ENCODE data around the gene ZNF560.
"Not testable (repeated sequence)": the region's sequence is repeated elsewhere in the genome, so short reads cannot be mapped to it uniquely, and the experiment has no call there.

ZNF560 gene
- long read RNA-seq = 0 reads

- TF ChIP-seq CTCF (IDR thresholded peaks at IDR 0.05; ENCODE audit: insufficient read depth, low read length) (no peak), SPI1 (IDR thresholded peaks at IDR 0.05; ENCODE audit: borderline replicate concordance, low read depth) (no peak), GABPA (IDR thresholded peaks at IDR 0.05; ENCODE audit: low read depth) (no peak), POLR2AphosphoS5 (IDR thresholded peaks at IDR 0.05; ENCODE audit: low read depth) (no peak), REST (IDR thresholded peaks at IDR 0.05; ENCODE audit: insufficient replicate concordance, low read depth) (no peak)
- Histone ChIP-seq H3K27me3 (ENCODE audit: insufficient read depth, poor library complexity, severe bottlenecking) (no peaks in the 10 kb centered on the region), H3K27ac (replicated peaks) (no peak within 1 kb of the TSS), H3K4me3 (replicated peaks; ENCODE audit: insufficient read depth, low read length) (no peak within 1 kb of the TSS)
- no peak for DNase-seq (ENCODE audit: low read depth in 1 of 2, low spot score in 1 of 2)
Observed at GRCh38 chr19:9498183-9498902, at the start of gene ZNF560. ZNF560 (minus strand) TSS chr19:9498616; CDS start chr19:9475313, 23,303 bp downstream.

- H3K4me3 ChIP-seq (replicated peaks; ENCODE audit: insufficient read depth, low read length) = no peak overlapping the region
- no peak overlapping the region for H3K27ac ChIP-seq (replicated peaks)
- H3K27me3 ChIP-seq (ENCODE audit: insufficient read depth, poor library complexity, severe bottlenecking) = no peaks in the 10 kb centered on the region
- TF ChIP-seq REST (IDR thresholded peaks at IDR 0.05; ENCODE audit: insufficient replicate concordance, low read depth) (no peak), CTCF (IDR thresholded peaks at IDR 0.05; ENCODE audit: insufficient read depth, low read length) (no peak), GABPA (IDR thresholded peaks at IDR 0.05; ENCODE audit: low read depth) (no peak), SPI1 (IDR thresholded peaks at IDR 0.05; ENCODE audit: borderline replicate concordance, low read depth) (no peak), POLR2AphosphoS5 (IDR thresholded peaks at IDR 0.05; ENCODE audit: low read depth) (no peak)
- no peak for DNase-seq (ENCODE audit: low read depth in 1 of 2, low spot score in 1 of 2)
Observed at GRCh38 chr19:9547870-9548269, 49.5 kb upstream of the ZNF560 start.

- H3K27ac ChIP-seq (replicated peaks); H3K4me3 ChIP-seq (replicated peaks; ENCODE audit: insufficient read depth, low read length); H3K27me3 ChIP-seq (ENCODE audit: insufficient read depth, poor library complexity, severe bottlenecking); DNase-seq (ENCODE audit: low read depth in 1 of 2, low spot score in 1 of 2): not testable (repeated sequence)
Observed at GRCh38 chr19:9541281-9541680, 42.9 kb upstream of the ZNF560 start.

GRCh38 chr19:9539921-9540320 lies 41.5 kb upstream of the ZNF560 start:
- H3K4me3 ChIP-seq (replicated peaks; ENCODE audit: insufficient read depth, low read length); H3K27me3 ChIP-seq (ENCODE audit: insufficient read depth, poor library complexity, severe bottlenecking); DNase-seq (ENCODE audit: low read depth in 1 of 2, low spot score in 1 of 2); H3K27ac ChIP-seq (replicated peaks): not testable (repeated sequence)

- DNase-seq (ENCODE audit: low read depth in 1 of 2, low spot score in 1 of 2); H3K4me3 ChIP-seq (replicated peaks; ENCODE audit: insufficient read depth, low read length); H3K27me3 ChIP-seq (ENCODE audit: insufficient read depth, poor library complexity, severe bottlenecking): not testable (repeated sequence)
- H3K27ac ChIP-seq (replicated peaks) = peak overlapping the region; percentile 86
Observed at GRCh38 chr19:9539201-9539600, 40.8 kb upstream of the ZNF560 start.

All from HL-60 (cell line).